Right atrium auricular region (tissue), 2 donors: ENCODE results near the gene PLCH1. TPM values are rescaled to one million over a fixed set of nuclear protein-coding genes. Genes with fewer than 3 reads are reported as not detected.

ENCODE experiments used
- DNase-seq: peaks from one replicate; pipeline ENCODE4 v3.0.0-alpha.2; 2019; ENCODE audit warnings: low spot score
- H3K27ac ChIP-seq, 2 donors: fragments of 200-600 bp; sonication (generic); 1 replicate in 1 of 2; 2 replicates in 1 of 2; pipeline ENCODE4 v1.5.1; 2016 to 2019
- H3K27me3 ChIP-seq, 2 donors: fragments of 200-600 bp; sonication (generic); one replicate each; pipeline versions ENCODE4 v1.5.1 to v1.6.0; 2017 to 2019
- H3K36me3 ChIP-seq: fragments of 200-600 bp; sonication (generic); one replicate; pipeline ENCODE4 v1.5.1; 2016
- H3K4me1 ChIP-seq, 2 donors: fragments of 200-600 bp; sonication (generic); one replicate each; pipeline versions ENCODE4 v1.5.1 to v1.6.0; 2017 to 2019
- H3K4me3 ChIP-seq, 2 donors: fragments of 200-600 bp; sonication (generic); 1 replicate in 1 of 2; 2 replicates in 1 of 2; pipeline ENCODE4 v1.5.1; 2017 to 2019; ENCODE audit warnings: mild to moderate bottlenecking in 1 of 2, moderate library complexity in 1 of 2
- H3K9me3 ChIP-seq, 2 donors: fragments of 200-600 bp; sonication (generic); one replicate each; pipeline ENCODE4 v1.5.1; 2019
- total RNA-seq, 2 donors: library from RNA; depleted of rRNA; stranded (reverse); fragments of >200 nt; gene quantifications; one replicate each; pipeline ENCODE4 v1.1.0, GENCODE V29; 2016
- TF ChIP-seq, protein P1 (sequence below), 2 donors: fragments of 200-600 bp; sonication (generic); IDR thresholded peaks; one replicate each; pipeline ENCODE4 v1.5.1; 2019; ENCODE audit warnings: antibody characterized with exemption in 2 of 2

PLCH1 gene
- total RNA-seq, 2 donors from 2014 or later = 1.4 to 1.5 TPM

DNA sequence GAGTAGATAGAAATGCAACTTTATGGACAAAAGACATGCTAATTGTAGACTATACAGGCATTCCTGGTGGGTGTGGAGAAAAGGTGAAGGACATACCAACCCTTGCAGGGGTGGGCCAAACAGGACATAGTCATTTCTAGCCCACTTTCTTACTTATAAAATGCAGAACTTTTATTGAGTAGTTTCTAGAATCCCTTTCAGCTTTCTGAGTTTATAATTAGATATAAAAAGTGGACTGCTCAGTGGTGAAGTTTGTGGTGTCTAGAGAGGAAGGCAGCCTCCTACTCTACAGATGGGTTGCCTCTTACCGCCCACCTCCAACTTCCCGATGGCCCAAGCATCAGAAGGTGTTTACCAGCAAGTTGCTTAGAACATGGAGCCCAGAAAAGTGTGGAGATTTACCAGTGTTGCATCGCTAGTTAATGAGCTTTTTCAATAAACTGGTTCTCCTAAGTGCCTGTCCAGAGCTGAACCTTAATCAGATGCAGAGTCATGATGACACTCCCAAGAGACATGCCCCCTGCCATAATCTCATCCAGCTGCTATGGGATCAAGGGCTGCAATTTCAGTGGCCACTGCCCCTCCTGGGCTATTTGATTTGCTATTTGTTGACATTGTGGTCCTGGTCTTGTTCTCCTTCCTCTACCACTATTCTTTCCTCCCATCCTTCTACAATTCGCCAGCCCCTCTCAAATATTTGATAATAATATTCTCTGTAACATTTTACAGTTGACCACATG, 373.9 kb downstream of the PLCH1 start:
- Histone ChIP-seq H3K4me3 (no peak overlapping the region), H3K4me1 (peaks cover 0 to 30% of the 10 kb centered on the region in 2 donors), H3K27me3 (no peaks in the 10 kb centered on the region), H3K36me3 (no peaks in the 10 kb centered on the region), H3K27ac (peak overlapping the region; percentile 3 to 17), H3K9me3 (no peaks in the 10 kb centered on the region)
- TF ChIP-seq, protein P1, sequence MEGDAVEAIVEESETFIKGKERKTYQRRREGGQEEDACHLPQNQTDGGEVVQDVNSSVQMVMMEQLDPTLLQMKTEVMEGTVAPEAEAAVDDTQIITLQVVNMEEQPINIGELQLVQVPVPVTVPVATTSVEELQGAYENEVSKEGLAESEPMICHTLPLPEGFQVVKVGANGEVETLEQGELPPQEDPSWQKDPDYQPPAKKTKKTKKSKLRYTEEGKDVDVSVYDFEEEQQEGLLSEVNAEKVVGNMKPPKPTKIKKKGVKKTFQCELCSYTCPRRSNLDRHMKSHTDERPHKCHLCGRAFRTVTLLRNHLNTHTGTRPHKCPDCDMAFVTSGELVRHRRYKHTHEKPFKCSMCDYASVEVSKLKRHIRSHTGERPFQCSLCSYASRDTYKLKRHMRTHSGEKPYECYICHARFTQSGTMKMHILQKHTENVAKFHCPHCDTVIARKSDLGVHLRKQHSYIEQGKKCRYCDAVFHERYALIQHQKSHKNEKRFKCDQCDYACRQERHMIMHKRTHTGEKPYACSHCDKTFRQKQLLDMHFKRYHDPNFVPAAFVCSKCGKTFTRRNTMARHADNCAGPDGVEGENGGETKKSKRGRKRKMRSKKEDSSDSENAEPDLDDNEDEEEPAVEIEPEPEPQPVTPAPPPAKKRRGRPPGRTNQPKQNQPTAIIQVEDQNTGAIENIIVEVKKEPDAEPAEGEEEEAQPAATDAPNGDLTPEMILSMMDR (IDR thresholded peaks at IDR 0.05) = no peak
- no peak for DNase-seq

DNA sequence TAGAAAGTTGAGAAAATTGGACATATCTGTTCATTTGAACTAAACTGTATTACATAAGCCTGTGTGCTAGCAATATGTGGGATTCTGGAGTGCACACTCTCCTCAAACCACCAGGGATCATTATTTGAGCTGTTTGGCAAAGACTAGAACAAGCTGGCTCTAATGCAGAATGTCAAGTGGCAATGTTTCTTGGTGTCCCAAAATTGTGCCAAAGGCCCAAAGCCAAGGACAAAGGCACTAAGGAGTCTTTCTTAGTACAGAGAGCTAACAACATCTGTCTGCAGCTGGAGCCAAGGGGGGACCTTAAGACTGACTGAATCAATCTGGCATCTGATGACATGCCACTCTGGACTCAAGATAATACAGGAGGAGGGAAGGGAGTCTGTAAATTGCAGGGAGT, 374.7 kb downstream of the PLCH1 start:
- H3K4me1 ChIP-seq = peaks cover 0 to 30% of the 10 kb centered on the region in 2 donors
- H3K27ac ChIP-seq = peak overlapping the region; percentile 3 to 17
- DNase-seq = peak; percentile 67
- H3K4me3 ChIP-seq = no peak overlapping the region
- H3K36me3 ChIP-seq = no peaks in the 10 kb centered on the region
- H3K27me3 ChIP-seq = no peaks in the 10 kb centered on the region
- TF ChIP-seq, protein P1 (IDR thresholded peaks at IDR 0.05) = peak in 1 of 2 donors; percentile 16
- peaks cover 0 to 4% of the 10 kb centered on the region in 2 donors for H3K9me3 ChIP-seq

DNA sequence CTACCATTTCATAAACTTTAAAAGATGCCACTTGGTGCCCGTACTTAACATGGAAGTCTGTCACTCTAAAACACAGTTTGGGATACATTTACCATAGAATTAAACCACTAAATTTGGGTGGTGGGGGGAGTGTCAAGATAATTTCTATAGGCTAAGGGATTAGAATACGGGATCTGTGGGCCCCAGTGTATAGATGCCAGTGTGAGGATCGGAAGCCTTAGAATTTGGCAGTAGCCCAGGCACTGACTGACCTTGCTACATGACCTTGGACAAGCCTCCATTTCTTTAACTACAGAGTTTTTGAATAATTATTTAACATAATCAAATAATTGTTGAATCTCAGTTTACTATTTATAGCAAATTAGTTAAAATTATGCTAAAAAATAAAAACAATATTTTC, 375.1 kb downstream of the PLCH1 start:
- no peak overlapping the region for H3K27ac ChIP-seq
- H3K27me3 ChIP-seq = no peaks in the 10 kb centered on the region
- no peak overlapping the region for H3K4me3 ChIP-seq
- TF ChIP-seq, protein P1 (IDR thresholded peaks at IDR 0.05) = no peak
- peaks cover 0 to 9% of the 10 kb centered on the region in 2 donors for H3K9me3 ChIP-seq
- DNase-seq = no peak
- H3K4me1 ChIP-seq = peaks cover 0 to 30% of the 10 kb centered on the region in 2 donors
- no peaks in the 10 kb centered on the region for H3K36me3 ChIP-seq

DNA sequence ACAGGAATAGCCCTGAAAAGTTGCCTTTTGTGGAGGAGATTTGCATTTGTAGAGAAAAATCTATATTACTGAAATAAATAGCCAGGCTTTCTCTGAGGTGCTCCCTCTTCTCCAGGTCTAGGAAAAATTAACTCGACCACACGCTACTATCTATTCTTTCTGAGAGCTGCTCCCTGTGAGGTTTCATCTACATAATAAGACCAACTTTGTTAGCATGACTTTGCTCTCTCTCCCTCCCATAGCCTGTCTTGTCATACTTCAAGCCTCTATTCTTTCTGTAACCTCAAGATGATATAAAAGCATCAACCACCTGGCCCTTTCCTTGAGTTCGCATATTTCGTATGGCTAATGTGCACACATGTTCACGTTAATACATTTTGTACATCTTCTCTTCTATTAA, 375.6 kb downstream of the PLCH1 start:
- no peaks in the 10 kb centered on the region for H3K36me3 ChIP-seq
- no peak overlapping the region for H3K4me3 ChIP-seq
- DNase-seq = no peak
- H3K9me3 ChIP-seq = peaks cover 0 to 9% of the 10 kb centered on the region in 2 donors
- TF ChIP-seq, protein P1 (IDR thresholded peaks at IDR 0.05) = no peak
- H3K4me1 ChIP-seq = peaks cover 0 to 30% of the 10 kb centered on the region in 2 donors
- no peaks in the 10 kb centered on the region for H3K27me3 ChIP-seq
- no peak overlapping the region for H3K27ac ChIP-seq

DNA sequence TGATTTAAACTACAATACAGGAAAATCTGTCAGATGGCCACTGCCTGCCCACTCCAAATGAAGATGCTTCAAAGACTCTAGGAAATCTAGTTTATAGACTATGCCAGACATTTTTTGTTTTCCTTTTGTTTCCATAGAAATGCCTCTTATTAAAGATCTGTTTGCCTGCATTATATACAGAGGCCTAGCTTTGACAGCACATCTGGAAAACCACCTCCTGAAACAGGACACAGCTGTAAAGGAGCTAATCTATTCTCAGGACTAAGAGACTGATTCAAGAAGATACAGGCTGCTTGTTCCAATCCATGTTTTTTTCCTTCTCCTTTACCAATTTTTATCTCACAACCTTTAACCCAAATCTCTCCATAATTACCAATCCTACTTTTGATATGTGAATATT, 376.1 kb downstream of the PLCH1 start:
- H3K9me3 ChIP-seq = peaks cover 0 to 9% of the 10 kb centered on the region in 2 donors
- no peak for DNase-seq
- H3K4me1 ChIP-seq = peaks cover 0 to 30% of the 10 kb centered on the region in 2 donors
- no peak overlapping the region for H3K27ac ChIP-seq
- no peaks in the 10 kb centered on the region for H3K27me3 ChIP-seq
- TF ChIP-seq, protein P1 (IDR thresholded peaks at IDR 0.05) = no peak
- no peaks in the 10 kb centered on the region for H3K36me3 ChIP-seq
- no peak overlapping the region for H3K4me3 ChIP-seq
